Hematopoietic multipotent progenitor cell treated with erythropoietin and hydrocortisone succinate and interleukin-3 and kit ligand, for 8 days (in vitro differentiated cells): ENCODE data around the gene ORC2.
A peak's percentile ranks its signal among the peaks of the same experiment; 100 is the strongest.
"Not testable (repeated sequence)": the region's sequence is repeated elsewhere in the genome, so short reads cannot be mapped to it uniquely, and the experiment has no call there.

Source experiments
- DNase-seq: peaks from one replicate; pipeline ENCODE4 v3.0.0-alpha.2; 2015

Gene ORC2

GRCh38 chr2:200930947-200931626, 32.4 kb downstream of the ORC2 start:
- peak; percentile 67 for DNase-seq

- no peak for DNase-seq
Observed at GRCh38 chr2:200929334-200930249, 33.9 kb downstream of the ORC2 start.

GRCh38 chr2:200922439-200922838, 41.0 kb downstream of the ORC2 start:
- DNase-seq: no peak

- DNase-seq: no peak
Observed at GRCh38 chr2:200913654-200914053, 49.8 kb downstream of the ORC2 start.

GRCh38 chr2:200909958-200910357, 53.5 kb downstream of the ORC2 start:
- DNase-seq: no peak

- DNase-seq: peak; percentile 82
Observed at GRCh38 chr2:200905618-200906296, 57.7 kb downstream of the ORC2 start.

GRCh38 chr2:200901459-200902072, 61.9 kb downstream of the ORC2 start:
- DNase-seq: peak; percentile 94

GRCh38 chr2:200899482-200899881, 64.0 kb downstream of the ORC2 start:
- no peak for DNase-seq

GRCh38 chr2:200888704-200889625, 74.5 kb downstream of the ORC2 start, which contains the start of the genes NIF3L1 and PPIL3:
Gene NIF3L1, plus strand, starts transcription at chr2:200889371. Its CDS starts 2,573 bp downstream, at chr2:200891944.
Gene PPIL3, minus strand, starts transcription at chr2:200889077. Its CDS starts 1,462 bp downstream, at chr2:200887615.
- DNase-seq: peak; percentile 99

- not testable (repeated sequence) for DNase-seq
Observed at GRCh38 chr2:200881715-200882249, 81.7 kb downstream of the ORC2 start.

- DNase-seq: no peak
Observed at GRCh38 chr2:200878289-200878880, 85.1 kb downstream of the ORC2 start.

GRCh38 chr2:200877443-200877842, 86.0 kb downstream of the ORC2 start:
- DNase-seq: peak; percentile 60

GRCh38 chr2:200873560-200873959, 89.9 kb downstream of the ORC2 start:
- DNase-seq: no peak

- DNase-seq: no peak
Observed at GRCh38 chr2:200871151-200871550, 92.3 kb downstream of the ORC2 start.

GRCh38 chr2:200869014-200869413, 94.4 kb downstream of the ORC2 start:
- DNase-seq: no peak

GRCh38 chr2:200864176-200865034, 99.1 kb downstream of the ORC2 start, which contains the start of gene CLK1:
Gene CLK1, minus strand, starts transcription at chr2:200864658. Its CDS starts 2,796 bp downstream, at chr2:200861862.
- DNase-seq: peak; percentile 93

GRCh38 chr2:200863782-200864175, 99.7 kb downstream of the ORC2 start:
- no peak for DNase-seq

GRCh38 chr2:200862532-200863000, 100.9 kb downstream of the ORC2 start:
- DNase-seq: peak; percentile 55

GRCh38 chr2:200861617-200862155, 101.8 kb downstream of the ORC2 start:
- no peak for DNase-seq
